ENCODE measurements around the gene MTMR12.

- no peak for TF ChIP-seq EZH2 (IDR thresholded peaks at IDR 0.05; ENCODE audit: insufficient read depth, poor library complexity, severe bottlenecking)
- TF ChIP-seq EZH2phosphoT487 (IDR thresholded peaks at IDR 0.05; ENCODE audit: insufficient read depth, low read depth), result no peak
Measured at GRCh38 chr5:32301891-32302290, 10.8 kb downstream of the MTMR12 start.

Data from GM23248 (cell line).